ENCODE results near the gene TMEM203.

Gene TMEM203

GRCh38 chr9:137157618-137158415, 47.6 kb downstream of the TMEM203 start:
- Mint-ChIP-seq H3K36me3 (no peaks in the 10 kb centered on the region), H3K9me3 (no peaks in the 10 kb centered on the region), H3K4me1 (peaks cover 28% of the 10 kb centered on the region), H3K27ac (no peak overlapping the region), H3K4me3 (no peak overlapping the region), H3K27me3 (peaks cover 63% of the 10 kb centered on the region)
- ATAC-seq = no peak

- Mint-ChIP-seq H3K9me3 (no peaks in the 10 kb centered on the region), H3K4me1 (peaks cover 28% of the 10 kb centered on the region), H3K4me3 (peak overlapping the region; percentile 58), H3K27me3 (peaks cover 59% of the 10 kb centered on the region), H3K36me3 (no peaks in the 10 kb centered on the region), H3K27ac (no peak overlapping the region)
- peak; percentile 61 for ATAC-seq
Observed at GRCh38 chr9:137156567-137157375, 48.7 kb downstream of the TMEM203 start.
